Glomerular visceral epithelial cell (primary cell): ENCODE measurements around the gene PPP3R1.

Experiments used
- DNase-seq: peaks from one replicate; pipeline ENCODE4 v3.0.0-alpha.2; 2016; ENCODE audit errors: extremely low spot score

Gene PPP3R1

GRCh38 chr2:68252400-68253218, at the start of gene PPP3R1:
Gene PPP3R1, minus strand, starts transcription at chr2:68252532. Its CDS starts 405 bp downstream, at chr2:68252127.
- peak; percentile 96 for DNase-seq

GRCh38 chr2:68295516-68295915, 43.2 kb upstream of the PPP3R1 start:
- no peak for DNase-seq

- DNase-seq, result no peak
These were observed 42.6 kb upstream of the PPP3R1 start for GRCh38 chr2:68294913-68295312.

GRCh38 chr2:68294187-68294586, 41.9 kb upstream of the PPP3R1 start:
- DNase-seq, result no peak

- DNase-seq, result no peak
These were observed 41.4 kb upstream of the PPP3R1 start for GRCh38 chr2:68293755-68294154.

GRCh38 chr2:68293024-68293423, 40.7 kb upstream of the PPP3R1 start:
- DNase-seq, result no peak

- DNase-seq, result peak; percentile 3
These were observed 39.9 kb upstream of the PPP3R1 start for GRCh38 chr2:68292108-68292710.

GRCh38 chr2:68291314-68291713, 39.0 kb upstream of the PPP3R1 start:
- no peak for DNase-seq

GRCh38 chr2:68290901-68291300, 38.6 kb upstream of the PPP3R1 start:
- DNase-seq, result no peak

- DNase-seq, result no peak
These were observed 35.5 kb upstream of the PPP3R1 start for GRCh38 chr2:68287580-68288441.

- DNase-seq, result no peak
These were observed 32.6 kb upstream of the PPP3R1 start for GRCh38 chr2:68284896-68285295.

- no peak for DNase-seq
These were observed 31.1 kb upstream of the PPP3R1 start for GRCh38 chr2:68283419-68283812.

GRCh38 chr2:68282811-68283418, 30.6 kb upstream of the PPP3R1 start:
- peak; percentile 44 for DNase-seq

GRCh38 chr2:68280796-68281195, 28.5 kb upstream of the PPP3R1 start:
- no peak for DNase-seq

- DNase-seq, result no peak
These were observed 28.0 kb upstream of the PPP3R1 start for GRCh38 chr2:68280348-68280747.

GRCh38 chr2:68279691-68280090, 27.4 kb upstream of the PPP3R1 start:
- DNase-seq, result no peak

GRCh38 chr2:68278169-68278568, 25.8 kb upstream of the PPP3R1 start:
- DNase-seq, result no peak

GRCh38 chr2:68274022-68274421, 21.7 kb upstream of the PPP3R1 start:
- no peak for DNase-seq

GRCh38 chr2:68272246-68272994, 20.1 kb upstream of the PPP3R1 start:
- DNase-seq, result no peak

GRCh38 chr2:68266655-68267054, 14.3 kb upstream of the PPP3R1 start:
- no peak for DNase-seq

GRCh38 chr2:68263632-68264031, 11.3 kb upstream of the PPP3R1 start:
- DNase-seq, result no peak
